ENCODE results near the gene LCE2B.
"Not testable (repeated sequence)": the region's sequence is repeated elsewhere in the genome, so short reads cannot be mapped to it uniquely, and the experiment has no call there.

The LCE2B gene

DNA sequence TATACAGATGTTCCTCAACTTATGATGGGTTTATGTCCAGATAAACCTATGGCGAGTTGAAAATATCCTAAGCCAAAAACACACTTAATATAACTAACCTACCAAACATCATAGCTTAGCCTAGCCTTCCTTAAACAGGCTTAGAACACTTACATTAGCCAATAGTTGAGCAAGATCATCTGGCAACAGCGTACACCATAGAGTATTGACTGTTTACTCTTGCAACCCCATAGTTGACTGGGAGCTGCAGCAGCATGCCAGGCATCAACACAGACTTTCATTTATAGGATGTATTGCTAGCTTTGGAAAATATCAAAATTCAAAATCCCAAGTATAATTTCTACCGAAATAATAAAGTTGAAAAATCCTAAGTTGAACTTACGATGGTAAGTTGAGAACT, 28.2 kb upstream of the LCE2B start:
- no peak for DNase-seq (ENCODE audit: low read depth in 2 of 2)
- TF ChIP-seq, protein P1, sequence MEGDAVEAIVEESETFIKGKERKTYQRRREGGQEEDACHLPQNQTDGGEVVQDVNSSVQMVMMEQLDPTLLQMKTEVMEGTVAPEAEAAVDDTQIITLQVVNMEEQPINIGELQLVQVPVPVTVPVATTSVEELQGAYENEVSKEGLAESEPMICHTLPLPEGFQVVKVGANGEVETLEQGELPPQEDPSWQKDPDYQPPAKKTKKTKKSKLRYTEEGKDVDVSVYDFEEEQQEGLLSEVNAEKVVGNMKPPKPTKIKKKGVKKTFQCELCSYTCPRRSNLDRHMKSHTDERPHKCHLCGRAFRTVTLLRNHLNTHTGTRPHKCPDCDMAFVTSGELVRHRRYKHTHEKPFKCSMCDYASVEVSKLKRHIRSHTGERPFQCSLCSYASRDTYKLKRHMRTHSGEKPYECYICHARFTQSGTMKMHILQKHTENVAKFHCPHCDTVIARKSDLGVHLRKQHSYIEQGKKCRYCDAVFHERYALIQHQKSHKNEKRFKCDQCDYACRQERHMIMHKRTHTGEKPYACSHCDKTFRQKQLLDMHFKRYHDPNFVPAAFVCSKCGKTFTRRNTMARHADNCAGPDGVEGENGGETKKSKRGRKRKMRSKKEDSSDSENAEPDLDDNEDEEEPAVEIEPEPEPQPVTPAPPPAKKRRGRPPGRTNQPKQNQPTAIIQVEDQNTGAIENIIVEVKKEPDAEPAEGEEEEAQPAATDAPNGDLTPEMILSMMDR (IDR thresholded peaks at IDR 0.05; ENCODE audit: low read depth, low read length) = no peak
- no peak overlapping the region for H3K4me3 ChIP-seq (replicated peaks in 1 of 2; ENCODE audit: low read depth in 2 of 2, low read length in 2 of 2)

DNA sequence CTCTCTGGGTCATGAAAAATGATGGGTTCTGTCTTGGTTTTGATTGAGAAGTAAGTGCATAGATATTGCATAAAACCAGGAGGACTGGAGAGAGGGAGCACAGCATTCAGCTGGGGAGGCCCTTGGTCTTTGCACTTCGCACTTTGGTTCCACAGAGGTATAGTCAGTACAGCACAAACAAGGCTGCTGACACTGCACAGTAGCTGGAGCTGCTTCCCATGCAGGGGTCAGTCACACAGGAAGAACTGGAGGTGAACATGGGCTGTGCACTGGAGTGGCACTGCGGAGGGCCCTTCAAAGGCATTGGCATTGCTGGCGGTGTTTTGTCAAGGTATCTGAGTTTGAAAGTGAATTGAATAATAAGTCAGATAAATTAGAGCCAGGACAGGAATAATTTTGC, 27.3 kb upstream of the LCE2B start:
- no peak for DNase-seq (ENCODE audit: low read depth in 2 of 2)
- TF ChIP-seq, protein P1 (IDR thresholded peaks at IDR 0.05; ENCODE audit: low read depth, low read length) = no peak
- H3K4me3 ChIP-seq (replicated peaks in 1 of 2; ENCODE audit: low read depth in 2 of 2, low read length in 2 of 2) = no peak overlapping the region

DNA sequence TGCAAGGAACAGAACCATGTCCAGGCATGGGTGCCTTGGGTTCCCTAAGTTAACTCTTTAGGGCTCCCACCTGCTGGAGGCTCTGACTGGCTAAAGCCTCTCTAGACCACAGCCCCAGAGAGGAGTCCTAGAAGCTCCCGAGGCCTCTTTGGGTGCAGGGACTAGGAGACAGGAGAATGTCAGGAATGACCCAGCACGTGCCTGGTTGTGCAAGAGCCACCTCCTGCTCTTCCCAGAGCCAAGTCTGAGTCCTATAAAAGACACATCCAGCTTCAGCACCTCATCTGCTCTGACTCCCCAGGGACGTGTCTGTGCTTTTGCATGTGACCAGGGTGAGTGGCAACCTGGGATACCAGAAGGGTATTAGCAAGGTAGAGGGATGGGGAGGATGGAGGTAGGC, 22.8 kb upstream of the LCE2B start, which contains the start of gene LCE2D:
TSS of gene LCE2D (plus strand) at position 283 of the 400 bp plus-strand sequence. CDS start 726 bp downstream, outside the sequence.
- TF ChIP-seq, protein P1 (IDR thresholded peaks at IDR 0.05; ENCODE audit: low read depth, low read length) = no peak
- no peak within 1 kb of the TSS for H3K4me3 ChIP-seq (replicated peaks in 1 of 2; ENCODE audit: low read depth in 2 of 2, low read length in 2 of 2)
- no peak for DNase-seq (ENCODE audit: low read depth in 2 of 2)

DNA sequence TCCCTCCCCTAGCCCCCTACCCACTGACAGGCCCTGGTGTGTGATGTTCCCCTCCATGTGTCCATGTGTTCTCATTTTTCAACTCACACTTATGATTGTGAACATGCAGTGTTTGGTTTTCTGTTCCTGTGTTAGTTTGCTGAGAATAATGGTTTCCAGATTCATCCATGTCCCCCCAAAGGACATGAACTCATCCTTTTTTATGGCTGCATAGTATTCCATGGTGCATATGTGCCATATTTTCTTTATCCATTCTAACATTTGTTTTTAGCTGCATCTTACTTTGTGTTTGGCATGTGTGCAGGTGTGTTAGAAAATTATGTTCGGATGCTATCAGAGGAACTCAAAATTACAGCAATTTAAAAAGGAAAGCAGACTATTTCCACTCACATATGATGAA, 19.8 kb upstream of the LCE2B start:
- not testable (repeated sequence) for H3K4me3 ChIP-seq (replicated peaks in 1 of 2; ENCODE audit: low read depth in 2 of 2, low read length in 2 of 2); DNase-seq (ENCODE audit: low read depth in 2 of 2)

DNA sequence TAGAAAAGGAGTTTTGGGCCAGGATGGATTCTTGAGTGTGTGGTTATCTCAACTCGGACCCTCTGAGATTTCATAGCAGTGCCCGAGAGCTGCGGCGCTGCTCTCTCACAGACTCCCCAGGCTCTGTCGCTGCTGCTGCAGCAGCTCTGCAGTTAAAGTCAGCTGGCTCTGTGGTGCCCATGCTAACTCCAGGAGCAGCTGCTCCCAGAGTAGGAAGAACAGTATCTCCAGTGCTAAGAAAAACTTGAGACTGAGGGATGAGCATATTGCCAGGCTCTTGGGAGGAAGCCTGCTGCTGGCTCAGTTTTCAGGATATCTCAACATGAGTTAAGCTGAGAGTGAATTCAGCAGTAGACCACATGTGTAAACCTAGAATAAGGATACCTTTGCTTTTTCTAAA, 18.3 kb upstream of the LCE2B start:
- TF ChIP-seq, protein P1 (IDR thresholded peaks at IDR 0.05; ENCODE audit: low read depth, low read length) = no peak
- no peak overlapping the region for H3K4me3 ChIP-seq (replicated peaks in 1 of 2; ENCODE audit: low read depth in 2 of 2, low read length in 2 of 2)
- no peak for DNase-seq (ENCODE audit: low read depth in 2 of 2)

DNA sequence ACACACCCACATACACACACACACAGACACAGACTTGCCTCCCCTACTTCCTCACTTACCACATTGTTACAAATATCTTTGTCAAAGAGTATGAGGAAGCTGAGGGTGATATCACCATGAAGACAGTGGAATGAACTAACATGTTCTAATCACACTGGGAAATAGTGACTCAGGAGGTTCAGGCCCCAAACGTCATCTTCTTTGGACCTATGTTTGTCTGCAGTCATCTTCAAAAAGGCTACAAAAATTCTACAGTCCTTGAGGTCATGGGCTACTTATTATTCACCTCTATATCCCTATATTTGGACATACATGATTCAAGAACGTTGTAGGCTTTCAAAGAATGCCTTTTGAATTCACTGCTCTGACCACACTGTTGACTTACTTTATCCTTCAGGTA, 12.9 kb upstream of the LCE2B start:
- no peak for DNase-seq (ENCODE audit: low read depth in 2 of 2)
- TF ChIP-seq, protein P1 (IDR thresholded peaks at IDR 0.05; ENCODE audit: low read depth, low read length) = no peak
- no peak overlapping the region for H3K4me3 ChIP-seq (replicated peaks in 1 of 2; ENCODE audit: low read depth in 2 of 2, low read length in 2 of 2)

DNA sequence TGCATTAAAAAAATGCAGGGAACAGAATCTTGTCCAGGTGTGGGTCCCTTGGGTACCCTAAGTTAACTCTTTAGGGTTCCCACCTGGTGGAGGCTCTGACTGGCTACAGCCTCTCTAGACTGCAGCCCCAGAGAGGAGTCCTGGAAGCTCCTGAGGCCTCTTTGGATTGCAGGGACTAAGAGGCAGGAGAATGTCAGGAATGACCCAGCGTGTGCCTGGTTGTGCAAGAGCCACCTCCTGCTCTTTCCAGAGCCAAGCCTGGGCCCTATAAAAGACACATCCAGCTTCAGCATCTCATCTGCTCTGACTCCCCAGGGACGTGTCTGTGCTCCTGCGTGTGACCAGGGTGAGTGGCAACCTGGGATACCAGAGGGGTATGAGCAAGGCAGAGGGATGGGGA, 10.9 kb upstream of the LCE2B start, which contains the start of gene LCE2C:
TSS of gene LCE2C (plus strand) at position 297 of the 400 bp plus-strand sequence. CDS start 737 bp downstream, outside the sequence.
- not testable (repeated sequence) for DNase-seq (ENCODE audit: low read depth in 2 of 2); H3K4me3 ChIP-seq (replicated peaks in 1 of 2; ENCODE audit: low read depth in 2 of 2, low read length in 2 of 2)

DNA sequence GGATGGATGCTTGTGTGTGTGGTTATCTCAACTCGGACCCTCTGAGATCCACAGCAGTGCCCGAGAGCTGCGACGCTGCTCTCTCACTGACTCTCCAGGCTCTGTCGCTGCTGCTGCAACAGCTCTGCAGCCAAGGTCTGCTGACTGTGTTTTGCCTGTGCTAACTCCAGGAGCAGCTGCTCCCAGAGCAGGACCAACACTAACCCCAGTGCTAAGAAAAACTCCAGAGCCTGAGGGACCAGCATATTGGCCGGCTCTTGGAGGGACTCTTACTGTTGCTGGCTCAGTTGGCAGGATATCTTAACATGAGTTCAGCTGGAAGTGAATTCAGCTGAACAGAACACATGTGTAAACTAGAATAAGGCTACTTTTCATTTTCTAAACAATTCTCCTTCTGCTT, 6.5 kb upstream of the LCE2B start:
- TF ChIP-seq, protein P1 (IDR thresholded peaks at IDR 0.05; ENCODE audit: low read depth, low read length) = no peak
- DNase-seq (ENCODE audit: low read depth in 2 of 2) = no peak
- no peak overlapping the region for H3K4me3 ChIP-seq (replicated peaks in 1 of 2; ENCODE audit: low read depth in 2 of 2, low read length in 2 of 2)
